Neural progenitor cell (in vitro differentiated cells): Measurements from ENCODE around the gene DISP3.

Experiments
- EZH2 ChIP-seq: fragments of 200-600 bp; sonication (generic); IDR thresholded peaks from 2 replicates; pipeline ENCODE4 v1.6.1; 2017; ENCODE audit warnings: antibody characterized with exemption, mild to moderate bottlenecking, moderate library complexity
- EZH2phosphoT487 ChIP-seq: fragments of 200-600 bp; sonication (generic); IDR thresholded peaks from 2 replicates; pipeline ENCODE4 v1.6.1; 2017; ENCODE audit warnings: antibody characterized with exemption
- TF ChIP-seq, protein P1 (sequence below): fragments of 200-600 bp; sonication (generic); IDR thresholded peaks from 2 replicates; pipeline ENCODE4 v1.5.1; 2017; ENCODE audit warnings: antibody characterized with exemption, mild to moderate bottlenecking

- TF ChIP-seq, protein P1, sequence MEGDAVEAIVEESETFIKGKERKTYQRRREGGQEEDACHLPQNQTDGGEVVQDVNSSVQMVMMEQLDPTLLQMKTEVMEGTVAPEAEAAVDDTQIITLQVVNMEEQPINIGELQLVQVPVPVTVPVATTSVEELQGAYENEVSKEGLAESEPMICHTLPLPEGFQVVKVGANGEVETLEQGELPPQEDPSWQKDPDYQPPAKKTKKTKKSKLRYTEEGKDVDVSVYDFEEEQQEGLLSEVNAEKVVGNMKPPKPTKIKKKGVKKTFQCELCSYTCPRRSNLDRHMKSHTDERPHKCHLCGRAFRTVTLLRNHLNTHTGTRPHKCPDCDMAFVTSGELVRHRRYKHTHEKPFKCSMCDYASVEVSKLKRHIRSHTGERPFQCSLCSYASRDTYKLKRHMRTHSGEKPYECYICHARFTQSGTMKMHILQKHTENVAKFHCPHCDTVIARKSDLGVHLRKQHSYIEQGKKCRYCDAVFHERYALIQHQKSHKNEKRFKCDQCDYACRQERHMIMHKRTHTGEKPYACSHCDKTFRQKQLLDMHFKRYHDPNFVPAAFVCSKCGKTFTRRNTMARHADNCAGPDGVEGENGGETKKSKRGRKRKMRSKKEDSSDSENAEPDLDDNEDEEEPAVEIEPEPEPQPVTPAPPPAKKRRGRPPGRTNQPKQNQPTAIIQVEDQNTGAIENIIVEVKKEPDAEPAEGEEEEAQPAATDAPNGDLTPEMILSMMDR, result no peak
- TF ChIP-seq EZH2 (no peak), EZH2phosphoT487 (no peak)
Observed at GRCh38 chr1:11472284-11472683, 6.7 kb upstream of the DISP3 start.
